ENCODE measurements around the gene BTG1.

Gene BTG1, protein sequence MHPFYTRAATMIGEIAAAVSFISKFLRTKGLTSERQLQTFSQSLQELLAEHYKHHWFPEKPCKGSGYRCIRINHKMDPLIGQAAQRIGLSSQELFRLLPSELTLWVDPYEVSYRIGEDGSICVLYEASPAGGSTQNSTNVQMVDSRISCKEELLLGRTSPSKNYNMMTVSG

DNA sequence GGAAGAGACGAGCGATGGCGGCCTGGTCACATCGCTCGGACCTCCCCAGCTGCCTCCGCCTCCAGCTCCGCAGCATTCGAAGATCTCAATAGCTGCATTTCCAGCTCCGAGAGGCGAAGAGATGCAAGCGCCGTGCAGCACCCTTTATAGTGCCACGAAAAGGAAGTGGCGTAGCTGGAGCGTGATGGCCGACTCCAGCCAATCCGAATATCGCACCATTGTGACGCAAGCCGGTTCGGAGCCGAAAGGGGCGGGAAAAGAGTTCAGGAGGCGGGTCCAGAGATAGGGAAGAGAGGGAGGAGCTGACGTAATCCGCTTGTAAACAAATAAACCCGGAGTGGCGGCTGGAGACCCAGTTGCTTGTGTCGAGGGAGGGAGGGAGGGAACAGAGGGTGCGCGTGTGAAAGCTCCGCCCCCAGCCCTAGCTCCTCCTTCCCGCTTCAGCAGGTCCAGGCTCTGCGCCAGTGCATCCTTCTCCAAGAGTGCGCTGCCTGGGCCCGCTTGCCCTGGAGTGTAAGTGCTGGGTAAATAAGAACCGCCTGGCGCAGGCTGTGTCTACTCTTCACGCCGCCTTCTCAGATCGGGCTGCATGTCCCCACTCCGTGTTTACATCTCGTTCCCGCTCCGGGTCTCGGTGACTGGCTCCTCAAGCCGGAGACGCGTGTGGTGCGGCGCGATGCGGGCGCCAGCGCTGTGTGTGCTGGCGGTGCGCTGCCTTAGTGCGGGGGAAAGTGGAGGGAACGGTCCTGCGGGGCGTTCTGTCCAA lies at the start of gene BTG1:
TSS of gene BTG1 (minus strand) at position 116 of the 766 bp plus-strand sequence. CDS start 311 bp downstream, outside the sequence.
- peak; percentile 98 to 100 (median 100) for DNase-seq

DNA sequence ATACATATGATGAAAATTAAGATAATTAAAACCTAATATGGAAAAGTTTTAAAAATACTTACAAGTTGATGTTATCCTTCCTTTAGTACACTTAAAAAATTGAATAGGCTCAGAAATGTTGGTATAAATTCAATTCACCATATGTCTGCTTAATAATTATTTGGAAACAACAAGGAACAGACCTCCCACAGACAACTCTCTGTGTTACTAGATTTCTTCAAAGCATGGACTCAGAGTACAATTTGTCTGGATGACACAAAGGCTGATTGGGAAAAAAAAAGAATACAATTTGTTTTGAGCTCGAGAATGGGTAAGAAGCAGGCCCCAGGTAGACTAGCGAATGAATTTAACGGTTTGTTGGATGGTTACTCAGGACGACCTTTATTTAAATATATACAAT lies 48.9 kb upstream of the BTG1 start:
- DNase-seq = no peak

DNA sequence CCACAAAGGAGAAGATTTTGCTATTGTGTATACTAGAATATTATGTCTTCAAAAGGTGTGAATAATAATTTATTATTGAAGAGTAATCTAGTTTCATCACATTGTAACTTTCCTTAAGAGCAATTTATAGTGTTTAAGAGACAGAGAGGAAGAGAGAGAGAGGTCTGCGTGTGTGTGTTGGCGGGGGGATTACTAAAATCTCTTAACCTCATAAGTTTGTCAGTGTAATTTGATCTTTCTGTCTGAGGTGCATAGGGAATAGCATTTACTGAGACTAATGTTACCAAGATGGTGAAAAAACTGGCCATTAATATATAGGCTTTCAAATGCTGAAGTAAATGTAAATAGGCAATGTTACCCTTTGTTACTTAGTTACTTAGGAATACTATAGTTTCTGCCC lies 48.2 kb upstream of the BTG1 start:
- DNase-seq = no peak

DNA sequence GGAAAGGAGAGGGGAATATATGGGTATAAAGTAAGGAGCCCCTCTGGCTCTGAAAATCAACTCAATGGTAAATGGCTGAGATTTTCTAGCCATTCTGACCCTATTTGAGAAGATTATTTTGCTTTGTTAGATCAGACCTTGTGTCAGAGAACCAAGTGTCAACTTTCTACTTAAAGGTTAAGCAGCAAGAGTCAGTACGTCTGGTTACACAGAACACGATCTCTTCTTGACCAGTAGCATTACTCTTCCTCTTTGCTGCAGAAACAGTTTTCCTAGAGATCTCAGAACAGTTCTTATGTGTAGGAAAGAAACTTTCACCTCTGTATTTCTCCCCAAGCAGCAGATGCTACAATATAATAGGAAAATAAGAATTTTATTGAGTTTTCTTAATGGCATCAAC lies 47.4 kb upstream of the BTG1 start:
- no peak for DNase-seq

DNA sequence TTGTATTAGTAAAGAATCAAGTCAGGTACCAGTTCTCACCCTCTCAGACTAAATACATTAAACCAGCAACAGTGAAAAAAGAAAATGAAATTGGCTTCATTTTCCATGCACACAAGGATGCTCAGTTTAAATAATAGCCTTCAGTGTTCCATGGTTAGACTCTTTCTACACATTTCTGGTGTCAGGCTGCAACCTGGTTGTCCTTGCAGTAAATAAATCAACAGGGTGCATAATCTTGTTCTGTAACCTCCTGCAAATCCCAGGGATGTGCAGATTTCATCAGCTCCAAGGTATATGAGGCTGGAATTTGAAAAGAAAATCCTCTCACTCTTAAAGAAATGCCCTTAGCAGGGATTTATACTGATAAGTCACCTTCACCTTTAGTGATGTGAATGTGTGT lies 46.7 kb upstream of the BTG1 start:
- DNase-seq = no peak

DNA sequence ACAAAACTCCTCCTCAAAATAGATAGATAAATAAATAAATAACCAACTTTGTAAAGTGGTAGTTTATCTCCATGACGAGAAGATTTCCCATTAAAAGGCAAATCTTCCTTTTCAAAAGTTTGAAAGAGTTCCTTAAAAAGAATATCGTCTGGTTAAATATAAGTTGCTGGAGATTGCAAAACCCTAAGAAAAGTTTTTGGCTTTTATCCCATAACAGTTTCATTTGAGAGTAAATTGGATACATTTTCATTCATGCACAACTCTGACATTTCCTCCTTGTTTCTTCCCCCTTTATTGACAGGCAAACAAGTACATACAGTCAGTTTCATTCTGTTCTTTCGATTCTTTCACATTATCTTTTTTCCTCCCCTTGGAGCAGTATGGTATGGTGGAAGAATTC lies 45.4 kb upstream of the BTG1 start:
- DNase-seq = no peak

DNA sequence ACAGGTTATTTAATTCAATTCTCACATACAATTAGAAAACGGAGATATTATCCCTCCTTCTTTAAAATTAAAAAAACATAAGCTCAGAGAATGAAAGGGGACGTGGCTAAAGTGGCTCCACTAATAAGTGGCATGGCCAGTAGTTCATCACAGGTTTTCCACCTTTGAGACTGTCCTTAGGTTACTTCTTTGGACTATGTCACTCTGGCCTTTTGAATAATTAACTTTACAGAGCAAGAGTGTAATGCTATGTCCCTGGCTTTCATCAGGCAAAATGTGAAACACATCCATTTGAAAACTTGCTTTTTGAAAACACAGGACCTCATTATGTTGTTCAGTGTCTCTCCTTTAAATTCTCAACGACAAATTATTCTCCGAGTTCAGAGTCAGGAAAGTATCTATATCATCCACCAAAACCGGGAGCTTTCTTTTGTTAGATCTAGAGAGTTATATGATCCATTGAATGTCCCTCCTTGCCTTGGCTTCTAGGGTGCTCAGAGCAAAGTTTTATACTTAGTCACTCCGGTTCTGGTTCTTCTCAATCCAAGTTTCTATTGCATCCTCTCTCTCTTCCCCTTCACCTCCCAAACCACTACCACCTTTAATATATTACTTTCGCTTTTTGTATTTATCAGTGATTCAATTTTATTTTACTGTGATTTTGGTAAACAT lies 43.0 kb upstream of the BTG1 start:
- DNase-seq = no peak

DNA sequence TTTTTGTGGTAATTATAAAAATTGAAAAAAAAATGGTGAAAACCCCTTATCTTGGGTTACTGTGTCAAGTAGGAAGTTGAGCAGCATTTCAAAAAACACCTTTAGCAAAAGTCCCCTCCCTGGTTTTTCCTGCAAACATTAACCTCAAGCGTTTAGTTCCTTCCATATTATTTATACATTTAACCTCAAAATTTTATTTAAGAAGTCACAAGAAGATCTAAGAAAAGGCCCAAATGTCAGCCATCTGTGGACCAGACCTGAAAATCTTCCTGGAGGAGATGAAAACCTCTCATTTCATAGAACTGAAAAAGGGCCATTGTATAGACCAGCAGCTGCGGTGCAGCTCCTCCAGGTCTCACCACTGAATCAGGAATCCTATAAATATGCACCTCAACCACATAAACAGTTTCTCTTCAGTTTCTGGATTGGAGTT lies 40.4 kb upstream of the BTG1 start:
- DNase-seq = peak in 3 of 6 experiments; percentile 12 to 19 (median 17)

DNA sequence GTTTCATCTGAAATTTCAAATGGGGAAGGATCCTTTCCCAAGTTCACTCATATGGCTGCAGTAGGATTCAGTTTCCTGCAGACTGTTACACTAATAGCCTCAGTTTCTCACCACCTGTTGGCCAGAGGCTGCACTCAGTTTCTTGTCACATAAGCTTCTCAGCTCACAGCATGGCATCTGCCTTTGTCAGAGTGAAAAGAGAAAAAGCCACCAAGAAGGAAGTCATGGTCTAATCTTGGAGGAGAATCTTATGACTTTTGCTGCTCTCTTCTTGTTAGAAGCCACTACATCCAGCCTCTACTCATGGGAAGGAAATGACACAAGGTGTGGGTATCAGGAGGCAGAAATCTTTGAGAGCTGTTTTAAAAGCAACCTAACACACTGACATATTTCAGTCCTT lies 39.4 kb upstream of the BTG1 start:
- DNase-seq = peak in 3 of 6 experiments; percentile 33 to 63 (median 59)

DNA sequence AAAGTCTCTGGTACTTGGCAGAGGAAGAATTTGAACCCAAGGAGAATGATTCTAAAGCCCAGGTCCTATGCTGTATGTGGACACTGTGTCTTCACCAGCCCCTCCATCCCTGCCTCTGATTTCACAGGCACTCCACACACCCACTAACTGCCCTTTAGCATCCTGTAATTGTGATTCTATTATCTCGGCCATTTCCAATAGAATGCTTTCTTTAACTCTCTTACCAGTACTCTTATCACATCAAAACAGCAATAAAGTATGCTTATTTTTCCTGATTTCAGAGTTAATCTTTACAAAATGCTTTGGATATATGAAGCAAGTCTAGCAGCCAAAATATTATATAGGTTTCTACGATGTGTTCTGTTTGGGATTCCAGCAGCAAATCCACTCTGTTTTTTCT lies 37.9 kb upstream of the BTG1 start:
- DNase-seq = no peak

DNA sequence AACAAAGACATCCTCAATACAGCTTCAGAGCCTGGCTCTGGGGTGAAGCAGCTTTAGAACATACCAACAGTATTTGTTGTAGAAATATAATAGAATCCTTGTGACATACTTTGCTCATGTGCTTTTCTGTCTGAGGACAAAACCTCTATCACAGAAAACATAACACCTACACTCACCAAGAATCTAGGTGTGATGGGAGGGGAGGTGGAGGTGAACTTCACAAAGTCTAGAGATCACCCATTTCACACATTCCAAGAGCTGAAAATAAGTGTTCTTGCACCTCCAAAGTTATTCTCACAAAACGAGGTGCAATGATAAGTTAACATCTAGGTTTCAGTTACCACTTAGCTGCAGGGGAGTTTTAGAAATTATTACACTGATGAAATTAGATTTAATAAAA lies 32.7 kb upstream of the BTG1 start:
- DNase-seq = no peak

DNA sequence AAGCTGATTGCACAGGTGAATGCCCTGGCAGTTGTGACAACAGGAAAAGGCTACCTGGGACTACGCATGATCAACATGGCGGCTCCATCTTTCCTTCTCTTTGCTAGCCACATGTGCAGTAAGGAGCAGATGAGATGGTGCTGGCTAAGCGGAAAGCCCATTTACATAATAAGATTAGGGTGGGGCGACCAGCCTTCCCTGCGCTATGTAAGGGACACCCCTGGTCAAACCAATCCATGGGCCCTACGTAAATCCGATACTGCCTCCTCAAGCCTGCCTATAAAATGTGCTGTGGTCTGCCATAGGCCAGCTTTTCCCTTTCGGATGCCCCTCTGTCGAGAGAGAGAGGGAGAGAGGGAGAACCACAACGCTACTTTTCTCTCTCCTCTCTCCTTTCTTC lies 31.0 kb upstream of the BTG1 start:
- no peak for DNase-seq

DNA sequence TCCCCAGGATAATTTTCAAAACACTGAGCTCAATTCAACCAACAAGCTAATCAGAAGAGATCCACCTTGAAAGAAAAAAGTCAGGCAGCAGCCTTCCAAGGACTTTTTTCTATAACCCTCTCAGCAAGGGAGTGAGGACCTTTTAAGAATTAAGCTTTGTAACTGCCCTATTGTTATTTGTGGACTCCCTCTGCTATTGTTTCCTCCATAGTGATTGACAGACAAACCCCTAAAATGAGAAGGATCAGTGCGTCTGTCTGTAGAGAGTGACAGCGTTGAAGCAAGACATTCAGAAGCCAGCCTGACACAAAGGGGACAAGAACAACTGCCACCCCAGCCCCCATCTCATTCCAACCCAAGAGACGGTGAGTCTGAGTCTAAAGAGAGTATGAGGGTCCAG lies 30.3 kb upstream of the BTG1 start:
- DNase-seq = no peak

DNA sequence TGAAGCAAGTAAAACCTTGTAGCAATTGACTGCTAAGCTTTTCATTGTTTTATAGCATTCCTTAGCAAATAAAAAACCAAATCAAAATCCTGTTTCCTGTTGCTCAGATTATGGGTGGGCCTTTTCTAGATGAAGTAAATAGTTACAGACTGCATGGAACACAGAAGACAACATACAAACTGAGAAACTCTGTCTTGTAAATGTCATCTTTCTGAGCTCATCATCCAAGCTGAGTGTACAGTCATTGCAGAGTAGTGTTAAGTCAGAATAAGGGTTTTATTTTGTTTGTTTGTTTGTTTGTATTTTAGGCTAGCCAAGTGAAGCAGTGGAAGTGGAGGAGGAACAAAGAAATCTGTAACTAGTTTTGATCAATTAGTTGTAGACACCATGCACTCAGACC lies 24.4 kb upstream of the BTG1 start:
- no peak for DNase-seq

DNA sequence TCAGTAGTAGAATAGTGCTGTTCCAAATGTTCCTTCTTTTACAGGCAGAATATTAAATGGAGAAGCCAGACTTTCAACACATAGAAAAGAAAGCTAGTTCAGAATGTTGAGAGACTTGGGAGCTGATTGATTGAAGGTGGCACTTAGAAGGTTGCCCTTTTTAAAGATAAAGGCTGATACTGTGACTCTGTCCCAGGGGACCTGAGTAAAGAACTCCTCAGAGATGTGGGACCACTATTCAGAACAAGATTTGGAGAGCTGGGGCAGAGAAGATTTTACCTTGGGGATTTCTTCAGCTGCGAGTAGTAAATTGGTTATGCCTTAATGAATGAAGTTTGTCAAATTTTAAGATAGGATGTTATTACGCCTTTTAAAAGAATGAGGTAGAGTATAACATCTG lies 21.4 kb upstream of the BTG1 start:
- DNase-seq = no peak

DNA sequence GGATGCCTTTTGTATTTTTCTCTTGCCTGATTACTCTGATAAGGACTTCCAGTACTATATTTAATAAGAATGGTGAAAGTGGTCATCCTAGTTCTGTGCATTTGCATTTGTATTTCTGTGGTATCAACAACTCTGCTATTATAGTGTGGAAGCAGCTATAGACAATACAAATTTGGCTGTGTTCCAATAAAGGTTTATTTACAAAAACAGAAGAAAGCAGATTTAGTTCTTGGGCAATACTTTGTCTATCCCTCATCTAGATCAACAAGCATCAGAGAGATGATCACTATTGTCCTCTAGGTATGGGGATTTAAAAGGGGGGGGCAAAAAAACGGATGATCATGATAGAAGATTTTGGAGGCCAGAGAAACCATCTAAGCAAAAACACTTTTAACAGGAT lies 19.1 kb upstream of the BTG1 start:
- no peak for DNase-seq

DNA sequence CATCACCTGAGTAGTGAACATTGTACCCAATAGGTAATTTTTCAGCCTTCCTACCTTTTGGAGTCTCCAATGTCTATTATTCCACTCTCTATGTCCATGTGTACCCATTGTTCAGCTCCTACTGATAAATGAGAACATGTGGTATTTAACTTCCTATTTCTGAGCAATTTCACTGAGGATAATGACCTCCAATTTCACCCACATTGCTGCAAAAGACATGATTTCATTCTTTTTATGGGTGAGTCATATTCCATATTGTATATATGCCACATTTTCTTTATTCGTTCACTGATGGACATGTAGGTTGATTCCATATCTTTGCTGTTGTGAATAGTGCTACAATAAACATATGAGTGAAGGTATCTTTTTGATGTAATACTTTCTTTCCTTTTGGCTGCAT lies 16.4 kb upstream of the BTG1 start:
- DNase-seq = no peak

DNA sequence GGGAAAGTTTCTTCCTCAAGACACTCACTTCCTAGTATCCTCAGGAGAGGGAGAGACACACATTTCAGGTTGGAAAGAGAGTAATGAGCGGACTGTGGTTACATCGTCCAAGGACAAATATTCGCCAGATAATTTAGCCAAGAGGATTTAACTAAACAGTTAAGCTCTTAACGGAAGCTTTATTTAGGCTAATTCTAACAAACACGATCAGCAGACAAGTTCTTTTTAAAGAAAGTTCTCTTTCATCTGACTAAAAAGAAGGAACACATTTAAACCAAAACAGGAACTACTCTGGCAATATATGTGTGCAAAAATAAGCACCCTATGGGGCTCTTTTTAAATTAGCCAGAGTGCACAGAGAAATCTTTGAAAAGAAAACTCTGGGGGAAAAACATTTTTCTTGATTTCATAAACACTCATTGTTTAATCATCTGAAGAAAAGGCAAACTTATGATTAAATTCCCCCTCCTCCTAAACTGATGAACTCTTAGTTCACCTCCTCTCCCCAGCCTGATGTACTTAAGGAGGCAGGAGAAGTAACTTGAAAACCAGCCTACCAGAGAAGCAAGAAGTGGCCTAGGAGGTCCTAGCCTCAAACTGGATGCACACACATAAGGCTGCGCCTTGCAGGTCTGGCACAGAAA lies 13.3 kb upstream of the BTG1 start:
- peak in 3 of 6 experiments; percentile 17 to 62 (median 47) for DNase-seq

DNA sequence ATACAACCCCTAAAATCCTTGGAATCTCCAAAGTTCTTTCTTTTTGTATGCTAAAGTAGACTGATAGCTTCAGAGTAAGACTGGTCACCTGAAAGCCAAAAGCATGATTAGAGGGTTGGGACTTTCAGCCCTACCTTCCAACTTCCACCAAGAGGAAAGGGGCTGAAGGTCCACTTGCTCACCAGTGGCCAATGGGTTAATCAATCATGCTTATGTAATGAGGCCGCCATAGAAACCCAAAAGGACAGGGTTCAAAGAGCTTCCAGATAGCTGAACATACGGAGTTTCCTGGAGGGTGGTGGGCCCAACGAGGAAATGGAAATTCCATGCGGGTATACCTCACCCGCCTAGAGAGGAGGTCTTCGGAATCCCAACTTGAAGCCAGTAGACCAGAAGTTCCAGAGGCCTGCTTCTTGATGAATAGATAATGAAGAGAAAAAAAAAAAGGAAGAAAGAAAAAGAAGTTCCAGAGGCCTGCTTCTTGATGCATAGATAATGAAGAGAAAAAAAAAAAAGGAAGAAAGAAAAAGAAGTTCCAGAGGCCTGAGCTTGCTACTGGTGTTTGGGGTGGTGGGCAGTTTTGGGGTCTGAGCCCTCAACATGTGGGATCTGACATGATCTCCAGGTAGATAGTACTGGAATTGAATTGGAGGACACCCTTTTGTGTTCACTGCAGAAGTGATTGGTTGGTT lies 11.2 kb upstream of the BTG1 start:
- DNase-seq = no peak

DNA sequence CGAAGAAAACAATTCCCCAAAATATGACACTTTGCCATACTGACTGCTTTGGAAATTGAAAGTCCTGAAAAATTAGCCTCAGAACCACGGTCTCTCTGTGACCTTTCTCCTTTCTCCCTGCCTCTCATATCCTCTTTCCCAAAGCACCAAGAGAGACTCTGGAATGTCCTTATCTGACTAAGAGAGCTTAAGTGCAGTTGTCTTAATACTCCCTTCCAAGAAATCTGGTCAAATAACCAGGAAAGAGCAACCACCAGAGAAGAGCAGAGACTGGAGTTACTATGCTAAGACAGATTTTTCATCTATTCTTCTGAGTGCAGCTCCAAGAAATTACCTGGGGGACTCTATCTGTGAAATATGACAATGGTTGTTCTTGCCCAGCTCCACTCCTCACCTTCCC lies 10.5 kb upstream of the BTG1 start:
- no peak for DNase-seq

DNA sequence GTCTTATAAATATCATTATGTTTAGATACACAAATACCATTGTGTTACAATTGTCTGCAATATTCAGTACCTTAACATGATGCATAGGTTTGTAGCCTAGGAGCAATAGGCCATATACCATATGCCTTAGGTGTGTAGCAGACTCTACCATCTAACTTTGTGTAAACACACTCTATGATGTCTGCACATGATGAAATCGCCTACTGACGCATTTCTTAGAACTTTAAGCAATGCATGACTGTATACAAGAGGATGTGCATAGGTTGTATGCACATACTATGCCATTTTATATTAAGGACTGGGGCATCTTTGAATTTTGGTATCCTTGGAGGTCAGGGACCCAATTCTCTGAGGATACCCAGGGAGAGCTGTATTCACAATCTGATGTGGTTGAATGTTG lies 10.1 kb upstream of the BTG1 start:
- DNase-seq = no peak

DNA sequence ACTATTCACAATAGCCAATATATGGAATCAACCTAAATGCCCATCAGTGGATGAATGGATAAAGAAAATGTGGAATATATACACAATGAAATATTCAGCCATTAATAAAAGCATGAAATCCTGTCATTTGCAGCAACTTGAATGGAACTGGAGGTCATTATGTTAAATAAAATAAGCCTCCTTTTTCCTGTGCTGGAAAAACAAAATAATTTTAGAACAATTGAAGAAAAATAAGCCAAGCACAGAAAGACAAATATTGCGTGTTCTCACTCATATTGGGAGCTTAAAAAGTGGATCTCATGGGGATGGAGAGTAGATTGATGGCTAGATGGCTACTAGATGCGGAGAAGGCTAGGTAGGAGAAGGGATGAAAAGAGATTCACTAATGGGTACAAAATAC lies 6.3 kb upstream of the BTG1 start:
- no peak for DNase-seq

DNA sequence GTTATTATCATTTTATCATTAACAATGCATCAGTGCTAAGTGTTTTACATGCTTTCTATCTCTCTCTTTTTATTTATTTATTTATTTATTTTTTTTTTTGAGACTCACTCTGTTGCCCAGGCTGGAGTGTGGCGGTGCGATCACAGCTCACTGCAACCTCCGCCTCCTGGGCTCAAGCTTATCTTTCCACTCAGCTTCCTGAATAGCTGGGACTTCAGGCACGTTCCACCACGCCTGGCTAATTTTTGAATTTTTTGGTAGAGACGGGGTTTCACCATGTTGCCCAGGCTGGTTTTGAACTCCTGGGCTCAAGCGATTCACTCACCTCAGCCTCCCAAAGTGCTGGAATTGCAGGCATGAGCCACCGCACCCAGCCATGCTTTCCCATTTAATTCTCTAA lies 3.9 kb upstream of the BTG1 start:
- no peak for DNase-seq

All from stimulated activated naive CD4-positive, alpha-beta T cell (primary cell).